ENCODE measurements around the gene FAM20C. TPM values are rescaled to one million over a fixed set of nuclear protein-coding genes. Genes with fewer than 3 reads are reported as not detected.

FAM20C gene
- total RNA-seq, 1 donor from 2014 or later: 22.2 TPM

GRCh38 chr7:251005-251404 lies 58.6 kb downstream of the FAM20C start:
- no peak for DNase-seq
- Histone ChIP-seq H3K27ac (replicated peaks) (no peak overlapping the region), H3K36me3 (peaks cover 94% of the 10 kb centered on the region), H3K9me3 (replicated peaks) (no peaks in the 10 kb centered on the region), H3K4me3 (no peak overlapping the region), H3K4me1 (no peaks in the 10 kb centered on the region), H3K27me3 (ENCODE audit: low read depth) (no peaks in the 10 kb centered on the region)
- intact Hi-C loops (cut with micrococcal nuclease): no loop called here
- no peak for TF ChIP-seq CTCF (IDR thresholded peaks at IDR 0.05; ENCODE audit: borderline replicate concordance)

GRCh38 chr7:251446-252175 lies 59.2 kb downstream of the FAM20C start:
- intact Hi-C loops (cut with micrococcal nuclease): no loop called here

GRCh38 chr7:252216-252965 lies 60.0 kb downstream of the FAM20C start:
- H3K36me3 ChIP-seq: peaks cover 94% of the 10 kb centered on the region
- no peak for DNase-seq
- no peak for TF ChIP-seq CTCF (IDR thresholded peaks at IDR 0.05; ENCODE audit: borderline replicate concordance)

More at GRCh38 chr7:251446-252175, 59.2 kb downstream of the FAM20C start:
- no peak for DNase-seq
- H3K4me1 ChIP-seq: no peaks in the 10 kb centered on the region
- H3K36me3 ChIP-seq: peaks cover 94% of the 10 kb centered on the region
- H3K4me3 ChIP-seq: no peak overlapping the region
- no peaks in the 10 kb centered on the region for H3K9me3 ChIP-seq (replicated peaks)
- no peaks in the 10 kb centered on the region for H3K27me3 ChIP-seq (ENCODE audit: low read depth)
- TF ChIP-seq CTCF (IDR thresholded peaks at IDR 0.05; ENCODE audit: borderline replicate concordance): no peak
- no peak overlapping the region for H3K27ac ChIP-seq (replicated peaks)

GRCh38 chr7:252981-253380 lies 60.6 kb downstream of the FAM20C start:
- H3K36me3 ChIP-seq: peaks cover 92% of the 10 kb centered on the region
- TF ChIP-seq CTCF (IDR thresholded peaks at IDR 0.05; ENCODE audit: borderline replicate concordance): no peak
- H3K27ac ChIP-seq (replicated peaks): no peak overlapping the region
- no peaks in the 10 kb centered on the region for H3K27me3 ChIP-seq (ENCODE audit: low read depth)
- DNase-seq: no peak
- no peaks in the 10 kb centered on the region for H3K4me1 ChIP-seq
- no peak overlapping the region for H3K4me3 ChIP-seq
- no peaks in the 10 kb centered on the region for H3K9me3 ChIP-seq (replicated peaks)
- intact Hi-C loops (cut with micrococcal nuclease): no loop called here

More at GRCh38 chr7:252216-252965, 60.0 kb downstream of the FAM20C start:
- Histone ChIP-seq H3K9me3 (replicated peaks) (no peaks in the 10 kb centered on the region), H3K27ac (replicated peaks) (no peak overlapping the region), H3K4me3 (no peak overlapping the region), H3K27me3 (ENCODE audit: low read depth) (no peaks in the 10 kb centered on the region), H3K4me1 (no peaks in the 10 kb centered on the region)
- intact Hi-C loops (cut with micrococcal nuclease): no loop called here

GRCh38 chr7:253581-254336 lies 61.4 kb downstream of the FAM20C start:
- Histone ChIP-seq H3K9me3 (replicated peaks) (no peaks in the 10 kb centered on the region), H3K4me1 (no peaks in the 10 kb centered on the region), H3K36me3 (peaks cover 89% of the 10 kb centered on the region), H3K4me3 (no peak overlapping the region), H3K27ac (replicated peaks) (no peak overlapping the region), H3K27me3 (ENCODE audit: low read depth) (no peaks in the 10 kb centered on the region)
- TF ChIP-seq CTCF (IDR thresholded peaks at IDR 0.05; ENCODE audit: borderline replicate concordance): no peak
- DNase-seq: no peak
- intact Hi-C loops (cut with micrococcal nuclease): no loop called here

Data from left ventricle myocardium inferior (tissue), 1 donor.